ENCODE data around the gene QSOX1. TPM values are rescaled to one million over a fixed set of nuclear protein-coding genes. Genes with fewer than 3 reads are reported as not detected.

The QSOX1 gene
- total and polyA plus RNA-seq, 2 donors (not counting 3 experiments of a cell fraction or from before 2014, with no cell fraction given): 256 to 415 TPM

DNA sequence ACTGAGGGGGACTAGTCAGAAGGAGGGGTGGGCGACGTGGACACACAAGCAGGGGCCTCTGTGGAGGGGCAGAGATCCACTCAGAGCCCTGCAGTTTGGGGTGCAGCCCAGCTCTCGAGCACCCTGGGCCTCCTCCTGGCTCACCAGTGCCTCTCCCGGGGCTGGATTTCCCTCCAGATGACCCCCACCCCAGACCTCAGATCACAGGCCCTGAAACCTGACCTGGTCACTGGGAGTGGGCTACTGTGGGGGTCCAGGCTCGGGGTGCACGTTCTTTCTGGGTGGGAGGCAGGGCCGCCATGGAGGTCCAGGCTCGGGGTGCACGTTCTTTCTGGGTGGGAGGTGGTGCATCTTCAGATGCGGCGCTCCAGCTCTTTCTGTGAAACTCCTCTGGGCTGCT is 65.1 kb downstream of the QSOX1 start:
- no TSS peak for BruUV-seq (replicated peaks)
- no peak overlapping the region for H2AFZ ChIP-seq (ENCODE audit: low read depth, low read length)
- FAIRE-seq: no peak

DNA sequence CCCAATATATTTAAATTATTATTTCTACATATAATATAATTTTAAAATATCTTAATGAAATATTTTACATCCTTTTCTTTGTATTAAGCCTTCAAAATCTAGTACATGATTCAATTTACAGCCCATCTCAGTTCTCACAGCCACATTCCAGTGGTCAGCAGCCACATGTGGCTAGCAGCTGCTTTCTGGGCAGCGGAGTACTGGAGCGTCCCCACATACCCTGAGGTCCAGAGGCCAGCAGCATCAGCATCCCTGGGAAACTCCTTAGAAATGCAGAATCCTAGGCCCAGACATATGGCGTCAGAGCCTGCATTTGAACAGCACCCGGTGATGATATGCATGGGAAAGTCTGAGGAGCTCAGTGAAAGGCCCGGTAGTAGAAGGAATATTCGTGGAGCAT is 66.8 kb downstream of the QSOX1 start:
- Histone ChIP-seq H3K27me3 (ENCODE audit: control insufficient read depth in 2 of 2, insufficient read depth in 2 of 2, low read length in 2 of 2) (peaks cover 32 to 34% of the 10 kb centered on the region in 2 experiments), H2AFZ (ENCODE audit: low read depth, low read length) (no peak overlapping the region), H3K27ac (ENCODE audit: insufficient read depth, low read depth, low read length) (no peak overlapping the region), H3K9me3 (replicated peaks; ENCODE audit: control insufficient read depth, insufficient read depth, low read length) (no peaks in the 10 kb centered on the region), H3K79me2 (ENCODE audit: control insufficient read depth, insufficient read depth, low read length) (no peaks in the 10 kb centered on the region), H3K4me3 (replicated peaks in 1 of 3; ENCODE audit: insufficient read depth in 1 of 3, low read depth in 1 of 3, low read length in 3 of 3) (no peak overlapping the region), H3K9me1 (replicated peaks; ENCODE audit: control insufficient read depth, extremely low read depth, insufficient read depth, low read length) (no peaks in the 10 kb centered on the region), H3K9ac (replicated peaks; ENCODE audit: extremely low read depth, insufficient read depth, low read length) (no peak overlapping the region), H3K4me2 (ENCODE audit: insufficient read depth, low read length) (no peak overlapping the region), H3K36me3 (ENCODE audit: control insufficient read depth in 2 of 2, extremely low read depth in 1 of 2, insufficient read depth in 2 of 2, low read length in 2 of 2) (no peaks in the 10 kb centered on the region), H4K20me1 (replicated peaks; ENCODE audit: control insufficient read depth, extremely low read depth, insufficient read depth, low read length) (no peaks in the 10 kb centered on the region), H3K4me1 (ENCODE audit: control insufficient read depth, extremely low read depth, insufficient read depth, low read length) (no peaks in the 10 kb centered on the region)
- TF ChIP-seq MYC (IDR thresholded peaks at IDR 0.05; ENCODE audit: low read depth, low read length): no peak
- no peak for TF ChIP-seq GATA2 (IDR thresholded peaks at IDR 0.05; ENCODE audit: insufficient read depth, insufficient read length, low read depth, low read length)
- TF ChIP-seq, protein P1, sequence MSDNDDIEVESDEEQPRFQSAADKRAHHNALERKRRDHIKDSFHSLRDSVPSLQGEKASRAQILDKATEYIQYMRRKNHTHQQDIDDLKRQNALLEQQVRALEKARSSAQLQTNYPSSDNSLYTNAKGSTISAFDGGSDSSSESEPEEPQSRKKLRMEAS (IDR thresholded peaks at IDR 0.05; ENCODE audit: insufficient read depth, insufficient read length): no peak
- no peak for TF ChIP-seq FOS (IDR thresholded peaks at IDR 0.05; ENCODE audit: borderline replicate concordance, insufficient read depth, low read length)
- no peak for TF ChIP-seq POLR2AphosphoS5 (IDR thresholded peaks at IDR 0.05; ENCODE audit: insufficient read depth, low read depth, low read length)
- TF ChIP-seq, protein P2, sequence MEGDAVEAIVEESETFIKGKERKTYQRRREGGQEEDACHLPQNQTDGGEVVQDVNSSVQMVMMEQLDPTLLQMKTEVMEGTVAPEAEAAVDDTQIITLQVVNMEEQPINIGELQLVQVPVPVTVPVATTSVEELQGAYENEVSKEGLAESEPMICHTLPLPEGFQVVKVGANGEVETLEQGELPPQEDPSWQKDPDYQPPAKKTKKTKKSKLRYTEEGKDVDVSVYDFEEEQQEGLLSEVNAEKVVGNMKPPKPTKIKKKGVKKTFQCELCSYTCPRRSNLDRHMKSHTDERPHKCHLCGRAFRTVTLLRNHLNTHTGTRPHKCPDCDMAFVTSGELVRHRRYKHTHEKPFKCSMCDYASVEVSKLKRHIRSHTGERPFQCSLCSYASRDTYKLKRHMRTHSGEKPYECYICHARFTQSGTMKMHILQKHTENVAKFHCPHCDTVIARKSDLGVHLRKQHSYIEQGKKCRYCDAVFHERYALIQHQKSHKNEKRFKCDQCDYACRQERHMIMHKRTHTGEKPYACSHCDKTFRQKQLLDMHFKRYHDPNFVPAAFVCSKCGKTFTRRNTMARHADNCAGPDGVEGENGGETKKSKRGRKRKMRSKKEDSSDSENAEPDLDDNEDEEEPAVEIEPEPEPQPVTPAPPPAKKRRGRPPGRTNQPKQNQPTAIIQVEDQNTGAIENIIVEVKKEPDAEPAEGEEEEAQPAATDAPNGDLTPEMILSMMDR (IDR thresholded peaks at IDR 0.05; ENCODE audit: extremely low read depth in 1 of 2, insufficient read depth in 1 of 2, low read depth in 1 of 2, low read length in 2 of 2): no peak
- ChIA-PET CTCF (interaction anchor here (1.2 to 1.7 kb wide), 2 partner anchors 9 to 33 kb away, joined by 3 to 4 read pairs; no protein-coding TSS in a partner anchor), POLR2A (no interaction called here)
- intact Hi-C loops (cut with micrococcal nuclease): no loop called here
- dilution Hi-C loops (cut with MboI; ENCODE audit: extremely low pct_ligation_motif_present, low sequenced_read_pairs): no loop called here
- no peak for FAIRE-seq
- BruUV-seq (replicated peaks): no TSS peak
- DNase-seq (ENCODE audit: low read depth, low spot score): no peak

More for the DNA sequence above, 65.1 kb downstream of the QSOX1 start:
- Histone ChIP-seq H3K4me2 (ENCODE audit: insufficient read depth, low read length) (no peak overlapping the region), H3K27ac (ENCODE audit: insufficient read depth, low read depth, low read length) (no peak overlapping the region), H3K27me3 (ENCODE audit: control insufficient read depth in 2 of 2, insufficient read depth in 2 of 2, low read length in 2 of 2) (peaks cover 17 to 18% of the 10 kb centered on the region in 2 experiments), H4K20me1 (replicated peaks; ENCODE audit: control insufficient read depth, extremely low read depth, insufficient read depth, low read length) (no peaks in the 10 kb centered on the region), H3K9me1 (replicated peaks; ENCODE audit: control insufficient read depth, extremely low read depth, insufficient read depth, low read length) (no peaks in the 10 kb centered on the region), H3K9ac (replicated peaks; ENCODE audit: extremely low read depth, insufficient read depth, low read length) (no peak overlapping the region), H3K4me1 (ENCODE audit: control insufficient read depth, extremely low read depth, insufficient read depth, low read length) (no peaks in the 10 kb centered on the region), H3K36me3 (ENCODE audit: control insufficient read depth in 2 of 2, extremely low read depth in 1 of 2, insufficient read depth in 2 of 2, low read length in 2 of 2) (no peaks in the 10 kb centered on the region), H3K9me3 (replicated peaks; ENCODE audit: control insufficient read depth, insufficient read depth, low read length) (no peaks in the 10 kb centered on the region), H3K79me2 (ENCODE audit: control insufficient read depth, insufficient read depth, low read length) (no peaks in the 10 kb centered on the region), H3K4me3 (replicated peaks in 1 of 3; ENCODE audit: insufficient read depth in 1 of 3, low read depth in 1 of 3, low read length in 3 of 3) (no peak overlapping the region)
- TF ChIP-seq POLR2A (IDR thresholded peaks at IDR 0.05; ENCODE audit: low read depth, low read length) (no peak), GATA2 (IDR thresholded peaks at IDR 0.05; ENCODE audit: insufficient read depth, insufficient read length, low read depth, low read length) (no peak), POLR2AphosphoS5 (IDR thresholded peaks at IDR 0.05; ENCODE audit: insufficient read depth, low read depth, low read length) (no peak), FOS (IDR thresholded peaks at IDR 0.05; ENCODE audit: borderline replicate concordance, insufficient read depth, low read length) (no peak)
- TF ChIP-seq, protein P1 (IDR thresholded peaks at IDR 0.05; ENCODE audit: insufficient read depth, insufficient read length): no peak
- ChIA-PET POLR2A (no interaction called here), CTCF (no interaction called here)
- dilution Hi-C loops (cut with MboI; ENCODE audit: extremely low pct_ligation_motif_present, low sequenced_read_pairs): no loop called here
- no peak for DNase-seq (ENCODE audit: low read depth, low spot score)
- intact Hi-C loops (cut with micrococcal nuclease): no loop called here

Data from endothelial cell of umbilical vein (primary cell).